Lung (tissue), 12 donors: ENCODE measurements around the gene EML2. TPM values are rescaled to one million over a fixed set of nuclear protein-coding genes. Genes with fewer than 3 reads are reported as not detected.
A peak's percentile ranks its signal among the peaks of the same experiment; 100 is the strongest.

Source experiments
- ATAC-seq: fragments of 200-7000 bp; cut with Tn5 transposase; one replicate; pipeline ENCODE4 v1.9.1; 2020; ENCODE audit warnings: moderate number of reproducible peaks; ENCODE audit not compliant: insufficient read depth, low FRiP score
- DNase-seq, 3 donors: peaks; one replicate each; pipeline ENCODE4 v3.0.0-alpha.2; 2013 to 2017
- H3K27ac ChIP-seq, 2 donors: one replicate each; pipeline ENCODE4 v1.5.1; 2013; ENCODE audit warnings: mild to moderate bottlenecking in 2 of 2, moderate library complexity in 2 of 2, control low read depth in 1 of 2, inconsistent platforms in 1 of 2, low read depth in 1 of 2, low read length in 1 of 2
- H3K27me3 ChIP-seq, 3 donors: one replicate each; pipeline ENCODE4 v1.5.1; 2013; ENCODE audit warnings: low read length in 2 of 3; ENCODE audit not compliant: control insufficient read depth in 3 of 3, insufficient read depth in 3 of 3
- H3K36me3 ChIP-seq, 4 donors: one replicate each; pipeline ENCODE4 v1.5.1; 2013; ENCODE audit warnings: low read length in 4 of 4, mild to moderate bottlenecking in 1 of 4, moderate library complexity in 1 of 4; ENCODE audit not compliant: control insufficient read depth in 4 of 4, insufficient read depth in 4 of 4
- H3K4me1 ChIP-seq, 5 donors: one replicate each; pipeline ENCODE4 v1.5.1; 2013; ENCODE audit warnings: low read length in 5 of 5, mild to moderate bottlenecking in 2 of 5, moderate library complexity in 1 of 5; ENCODE audit not compliant: control insufficient read depth in 5 of 5, insufficient read depth in 5 of 5
- H3K4me3 ChIP-seq: one replicate; pipeline ENCODE4 v1.5.1; 2013; ENCODE audit warnings: mild to moderate bottlenecking, control low read depth, moderate library complexity
- H3K9ac ChIP-seq, 2 donors: one replicate each; pipeline ENCODE4 v1.5.1; 2013; ENCODE audit warnings: low read length in 2 of 2, control low read depth in 1 of 2; ENCODE audit not compliant: insufficient read depth in 1 of 2
- H3K9me3 ChIP-seq, 4 donors: one replicate each; pipeline ENCODE4 v1.5.1; 2013; ENCODE audit warnings: low read length in 3 of 4, mild to moderate bottlenecking in 1 of 4, moderate library complexity in 1 of 4; ENCODE audit not compliant: control insufficient read depth in 4 of 4, insufficient read depth in 3 of 4
- CTCF ChIP-seq: IDR thresholded peaks from 2 replicates; pipeline ENCODE4 v1.5.1; 2012; ENCODE audit warnings: mild to moderate bottlenecking; ENCODE audit errors: control extremely low read depth, extremely low read depth
- WGBS, 2 donors: extraction: QIAGEN DNeasy Blood & Tissue Kit; methylation state at CpG; one replicate each; pipeline ENCODE4 v1.1.7; 2013; 5-methylcytosine and 5-hydroxymethylcytosine counted together
- polyA plus RNA-seq, 2 donors: library from polyadenylated mRNA; stranded (reverse); fragments of 200-250 nt; gene quantifications; one replicate each; pipeline ENCODE4 v1.2.1, GENCODE V29; 2013
- total RNA-seq, 2 donors: library from RNA; depleted of rRNA in 1 of 2; stranded (reverse); fragments of >200 nt in 1 of 2; gene quantifications; one replicate each; pipeline ENCODE4 v1.2.1, GENCODE V29; 2014 to 2021
- donor health status: control.
- donor health status: control.
- donor health status: Bipolar disorder and iron deficiency.
- donor health status: healthy.
- donor health status: DM: yes; HTN: yes; CAD: no.

EML2 gene
- total and polyA plus RNA-seq, 4 donors: 31.9 to 74.5 (median 40.1) TPM

GRCh38 chr19:45657520-45658167, 18.4 kb upstream of the EML2 start:
- WGBS, 2 donors: 41 to 56% methylated on average over 14 of the region's 14 CpGs

GRCh38 chr19:45655073-45655472, 15.9 kb upstream of the EML2 start:
- DNase-seq (no peak), ATAC-seq (no peak)
- Histone ChIP-seq H3K9ac (no peak overlapping the region), H3K36me3 (no peaks in the 10 kb centered on the region), H3K27me3 (no peaks in the 10 kb centered on the region), H3K27ac (no peak overlapping the region), H3K9me3 (no peaks in the 10 kb centered on the region), H3K4me1 (no peaks in the 10 kb centered on the region), H3K4me3 (no peak overlapping the region)
- WGBS, 2 donors: 74 to 94% methylated on average over 3 of the region's 3 CpGs
- TF ChIP-seq CTCF: no peak

More at GRCh38 chr19:45657520-45658167, 18.4 kb upstream of the EML2 start:
- peak; percentile 49 to 65 (median 62) for DNase-seq
- no peaks in the 10 kb centered on the region for H3K27me3 ChIP-seq
- H3K36me3 ChIP-seq: no peaks in the 10 kb centered on the region
- H3K4me3 ChIP-seq: no peak overlapping the region
- no peaks in the 10 kb centered on the region for H3K9me3 ChIP-seq
- no peaks in the 10 kb centered on the region for H3K4me1 ChIP-seq
- H3K27ac ChIP-seq: no peak overlapping the region
- ATAC-seq: no peak
- H3K9ac ChIP-seq: peak overlapping the region in 1 of 2 donors; percentile 11
- no peak for TF ChIP-seq CTCF

GRCh38 chr19:45653634-45654033, 14.4 kb upstream of the EML2 start:
- Histone ChIP-seq H3K36me3 (no peaks in the 10 kb centered on the region), H3K9ac (no peak overlapping the region), H3K27ac (no peak overlapping the region), H3K4me3 (no peak overlapping the region), H3K27me3 (no peaks in the 10 kb centered on the region), H3K4me1 (no peaks in the 10 kb centered on the region), H3K9me3 (no peaks in the 10 kb centered on the region)
- no peak for DNase-seq
- WGBS, 2 donors: 61 to 70% methylated on average over 5 of the region's 5 CpGs
- no peak for ATAC-seq
- no peak for TF ChIP-seq CTCF

GRCh38 chr19:45650722-45651121, 11.5 kb upstream of the EML2 start:
- no peak overlapping the region for H3K27ac ChIP-seq
- 54 to 61% methylated on average over 3 of the region's 3 CpGs for WGBS, 2 donors
- DNase-seq: no peak
- H3K4me3 ChIP-seq: no peak overlapping the region
- peaks cover 0 to 5% (median 0%) of the 10 kb centered on the region in 5 donors for H3K4me1 ChIP-seq
- peaks cover 0 to 9% (median 0%) of the 10 kb centered on the region in 3 donors for H3K27me3 ChIP-seq
- TF ChIP-seq CTCF: no peak
- no peak overlapping the region for H3K9ac ChIP-seq
- ATAC-seq: no peak
- H3K9me3 ChIP-seq: no peaks in the 10 kb centered on the region
- H3K36me3 ChIP-seq: no peaks in the 10 kb centered on the region
